Urinary bladder (tissue), 2 donors: ENCODE data around the gene GNLY. TPM values are rescaled to one million over a fixed set of nuclear protein-coding genes. Genes with fewer than 3 reads are reported as not detected.

Source experiments
- polyA plus RNA-seq: library from polyadenylated mRNA; stranded (reverse); fragments of 200-250 nt; gene quantifications from one replicate; pipeline ENCODE4 v1.2.3, GENCODE V29; 2013
- small RNA-seq: library from RNA; depleted of rRNA; stranded (forward); fragments of <200 nt; gene quantifications from one replicate; pipeline ENCODE3, GENCODE V24; 2014
- total RNA-seq: library from RNA; depleted of rRNA; stranded (reverse); fragments of >200 nt; gene quantifications from one replicate; pipeline ENCODE4 v1.2.3, GENCODE V29; 2014
- donor health status: healthy.

Gene GNLY
- total and polyA plus RNA-seq, 2 donors: 1.8 TPM; not detected in 1

Small RNA genes within 50 kb of the gene (small RNA-seq; reads per million reads assigned to genes)
- gene RNU1-38P: not detected

Other genes with a start within 250 kb of the GNLY start
- 94.8 TPM for gene MAT2A, start 155.2 kb upstream of the GNLY start, total RNA-seq
- gene MAT2A, start 155.2 kb upstream of the GNLY start, polyA plus RNA-seq: 242 TPM
- 42.3 TPM for gene GGCX, start 132.9 kb upstream of the GNLY start, total RNA-seq
- 26.4 TPM for gene GGCX, start 132.9 kb upstream of the GNLY start, polyA plus RNA-seq
- gene VAMP8, start 116.8 kb upstream of the GNLY start, total RNA-seq: 14.8 TPM
- gene VAMP8, start 116.8 kb upstream of the GNLY start, polyA plus RNA-seq: 89.9 TPM
- 8.0 TPM for gene VAMP5, start 109.9 kb upstream of the GNLY start, total RNA-seq
- gene VAMP5, start 109.9 kb upstream of the GNLY start, polyA plus RNA-seq: 157 TPM
- gene RNF181, start 98.6 kb upstream of the GNLY start, total RNA-seq: 71.6 TPM
- gene RNF181, start 98.6 kb upstream of the GNLY start, polyA plus RNA-seq: 183 TPM
- 6.3 TPM for gene TMEM150A, start 91.7 kb upstream of the GNLY start, total RNA-seq
- 39.0 TPM for gene TMEM150A, start 91.7 kb upstream of the GNLY start, polyA plus RNA-seq
- 40.8 TPM for gene C2orf68, start 82.3 kb upstream of the GNLY start, total RNA-seq
- 20.0 TPM for gene C2orf68, start 82.3 kb upstream of the GNLY start, polyA plus RNA-seq
- gene USP39, start 78.2 kb upstream of the GNLY start, total RNA-seq: 32.1 TPM
- 51.7 TPM for gene USP39, start 78.2 kb upstream of the GNLY start, polyA plus RNA-seq
- not detected for gene SFTPB, start 26.2 kb upstream of the GNLY start, total RNA-seq
- gene SFTPB, start 26.2 kb upstream of the GNLY start, polyA plus RNA-seq: not detected
- gene ATOH8, start 59.6 kb downstream of the GNLY start, total RNA-seq: 18.3 TPM
- gene ATOH8, start 59.6 kb downstream of the GNLY start, polyA plus RNA-seq: 49.2 TPM
- gene ST3GAL5, start 194.6 kb downstream of the GNLY start, total RNA-seq: 59.4 TPM
- gene ST3GAL5, start 194.6 kb downstream of the GNLY start, polyA plus RNA-seq: 31.1 TPM